Measurements from ENCODE around the gene ART3. TPM values are rescaled to one million over a fixed set of nuclear protein-coding genes. Genes with fewer than 3 reads are reported as not detected.
A peak's percentile ranks its signal among the peaks of the same experiment; 100 is the strongest.

Gene ART3
- total RNA-seq, 1 experiment from 2014 or later: not detected

GRCh38 chr4:76087007-76087769 lies 12.7 kb downstream of the ART3 start:
- ChIA-PET CTCF (interaction anchor here (0.5 to 1.0 kb wide), 3 partner anchors 91 to 236 kb away, joined by 3 to 8 read pairs (median 7); no protein-coding TSS in a partner anchor), POLR2A (no interaction called here)
- intact Hi-C loops (cut with micrococcal nuclease; ENCODE audit: unreplicated experiment): no loop called here
- Histone ChIP-seq H3K36me3 (ENCODE audit: control insufficient read depth, insufficient read depth, low read length) (no peaks in the 10 kb centered on the region), H3K27ac (ENCODE audit: low read length) (no peak overlapping the region), H3K4me1 (ENCODE audit: control insufficient read depth, insufficient read depth, low read length) (no peaks in the 10 kb centered on the region), H3K4me3 (ENCODE audit: low read depth in 2 of 2, low read length in 2 of 2) (no peak overlapping the region), H3K9me3 (ENCODE audit: control insufficient read depth, insufficient read depth, low read depth, low read length) (no peaks in the 10 kb centered on the region), H3K27me3 (ENCODE audit: control insufficient read depth, insufficient read depth, low read length) (no peaks in the 10 kb centered on the region; the same call in 1 of the 2 replicates)
- TF ChIP-seq CTCF (IDR thresholded peaks at IDR 0.05): peak; percentile 74
- TF ChIP-seq SIN3A (IDR thresholded peaks at IDR 0.05; ENCODE audit: borderline replicate concordance, insufficient read depth, low read depth, low read length): no peak
- TF ChIP-seq REST (IDR thresholded peaks at IDR 0.05; ENCODE audit: insufficient read depth in 1 of 2, low read depth in 2 of 2, low read length in 1 of 2): no peak
- no TSS peak for BruUV-seq (replicated peaks)
- DNase-seq (ENCODE audit: low read depth, low spot score) (peak; percentile 8), ATAC-seq (peak; percentile 95)
- in situ Hi-C loops (cut with HindIII; ENCODE audit: low pct_unique_long_range_greater_than_20kb, low sequenced_read_pairs): no loop called here

- H3K36me3 ChIP-seq (ENCODE audit: control insufficient read depth, insufficient read depth, low read length): no peaks in the 10 kb centered on the region
- H3K27me3 ChIP-seq (ENCODE audit: control insufficient read depth, insufficient read depth, low read length): no peaks in the 10 kb centered on the region; the same call in 1 of the 2 replicates
- H3K4me1 ChIP-seq (ENCODE audit: control insufficient read depth, insufficient read depth, low read length): no peaks in the 10 kb centered on the region
- no peak overlapping the region for H3K4me3 ChIP-seq (ENCODE audit: low read depth in 2 of 2, low read length in 2 of 2)
- in situ Hi-C loops (cut with HindIII; ENCODE audit: low pct_unique_long_range_greater_than_20kb, low sequenced_read_pairs) (no loop called here), intact Hi-C loops (cut with micrococcal nuclease; ENCODE audit: unreplicated experiment) (no loop called here)
- no TSS peak for BruUV-seq (replicated peaks)
- CTCF ChIA-PET: no interaction called here
- ATAC-seq (no peak), DNase-seq (ENCODE audit: low read depth, low spot score) (no peak)
- H3K27ac ChIP-seq (ENCODE audit: low read length): no peak overlapping the region
- POLR2A ChIA-PET: no interaction called here
- H3K9me3 ChIP-seq (ENCODE audit: control insufficient read depth, insufficient read depth, low read depth, low read length): no peaks in the 10 kb centered on the region
- no peak for TF ChIP-seq REST (IDR thresholded peaks at IDR 0.05; ENCODE audit: insufficient read depth in 1 of 2, low read depth in 2 of 2, low read length in 1 of 2)
Measured at GRCh38 chr4:76088719-76089118, 14.2 kb downstream of the ART3 start.

Data from Panc1 (cell line).